ENCODE data around the gene CAMK1D. TPM values are rescaled to one million over a fixed set of nuclear protein-coding genes. Genes with fewer than 3 reads are reported as not detected.

The CAMK1D gene
- total and polyA plus RNA-seq, 2 experiments from 2014 or later: 4.6 to 7.2 TPM

GRCh38 chr10:12394241-12395033 is 45.1 kb downstream of the CAMK1D start (continued):
- no peak for TF ChIP-seq ZNF462 (CRISPR knock-in tag; IDR thresholded peaks at IDR 0.05)
- TF ChIP-seq REST (IDR thresholded peaks at IDR 0.05; ENCODE audit: unreplicated experiment): no peak
- TF ChIP-seq ZNF114 (CRISPR knock-in tag; IDR thresholded peaks at IDR 0.05): no peak

- Mint-ChIP-seq H3K9me3 (no peaks in the 10 kb centered on the region), H3K36me3 (ENCODE audit: low read depth) (no peaks in the 10 kb centered on the region), H3K27me3 (ENCODE audit: insufficient read depth, low read depth, poor library complexity) (peaks cover 3% of the 10 kb centered on the region), H3K4me3 (no peak overlapping the region), H3K27ac (no peak overlapping the region), H3K4me1 (peaks cover 17% of the 10 kb centered on the region)
- no peaks in the 10 kb centered on the region for H3K36me3 ChIP-seq (ENCODE audit: insufficient read depth)
- no peak overlapping the region for H3K4me2 ChIP-seq
- no peaks in the 10 kb centered on the region for H3K4me1 ChIP-seq (ENCODE audit: insufficient read depth)
- no peaks in the 10 kb centered on the region for H4K20me1 ChIP-seq (replicated peaks; ENCODE audit: insufficient read depth)
- no peaks in the 10 kb centered on the region for H3F3A ChIP-seq (replicated peaks; ENCODE audit: low read depth)
- no peak for ATAC-seq
- H2AFZ ChIP-seq: no peak overlapping the region
- DNase-seq (ENCODE audit: low spot score): no peak
- H3K4me3 ChIP-seq: no peak overlapping the region
- H3K9me2 ChIP-seq (ENCODE audit: insufficient read depth): 0 out of 2 replicates have a peak, but pooled peaks cover 3% of the 10 kb centered on the region
- TF ChIP-seq STAT1 (IDR thresholded peaks at IDR 0.05; ENCODE audit: unreplicated experiment) (no peak), ZNF331 (CRISPR knock-in tag; IDR thresholded peaks at IDR 0.05; ENCODE audit: low read depth) (no peak), CREB1 (CRISPR knock-in tag; IDR thresholded peaks at IDR 0.05; ENCODE audit: low read depth) (no peak), EZH2phosphoT487 (IDR thresholded peaks at IDR 0.05; ENCODE audit: unreplicated experiment) (no peak), EZH2 (IDR thresholded peaks at IDR 0.05; ENCODE audit: low read depth, unreplicated experiment) (no peak)
- no peaks in the 10 kb centered on the region for H3K27me3 ChIP-seq (ENCODE audit: insufficient read depth)
- H3K79me2 ChIP-seq (replicated peaks; ENCODE audit: insufficient read depth): no peaks in the 10 kb centered on the region
- no peak overlapping the region for H3K27ac ChIP-seq (ENCODE audit: low read depth)
These were observed 46.7 kb downstream of the CAMK1D start for GRCh38 chr10:12396093-12396492.
